Erythroblast (primary cell): Measurements from ENCODE around the gene EPHB1.

Experiments
- GATA1 ChIP-seq: IDR thresholded peaks from 2 replicates; pipeline ENCODE4 v1.6.1; 2011; ENCODE audit warnings: low read depth, mild to moderate bottlenecking, control low read depth, low read length, moderate library complexity
- POLR2A ChIP-seq: IDR thresholded peaks from 2 replicates; pipeline ENCODE4 v1.6.1; 2011; ENCODE audit warnings: mild to moderate bottlenecking, low read length

DNA sequence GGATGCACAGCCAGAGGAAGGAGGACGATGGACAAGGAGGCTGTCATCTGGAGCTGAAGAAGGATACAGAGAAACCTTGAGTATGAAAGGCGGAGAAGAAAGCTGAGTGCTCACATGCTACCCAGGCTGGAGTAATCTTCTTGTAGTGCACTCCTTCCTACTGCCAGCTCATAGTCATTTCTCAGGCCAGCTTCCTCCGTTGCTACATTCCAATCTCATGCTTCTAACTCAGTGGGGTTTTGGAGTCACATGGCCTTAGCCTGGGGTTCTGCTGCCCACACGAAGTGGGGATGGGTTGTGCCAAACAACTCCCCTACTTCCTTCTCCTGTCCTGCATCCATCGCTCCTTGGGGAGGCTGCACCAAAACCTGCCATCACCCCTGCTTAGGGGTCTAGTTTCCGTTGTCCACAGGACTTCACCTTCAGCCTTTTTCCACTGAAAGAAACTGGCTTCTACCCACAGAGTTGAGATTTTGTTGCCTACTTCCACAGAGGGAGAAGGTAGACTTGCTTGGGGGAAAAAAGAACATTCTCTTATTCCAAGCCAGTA, 239.9 kb downstream of the EPHB1 start:
- no peak for TF ChIP-seq POLR2A
- TF ChIP-seq GATA1: no peak
